GM10266 (cell line): ENCODE measurements around the gene ARF4.
A peak's percentile ranks its signal among the peaks of the same experiment; 100 is the strongest.

ENCODE experiments used
- DNase-seq: peaks from one replicate; pipeline ENCODE4 v3.0.0; 2012; ENCODE audit errors: extremely low spot score
- CTCF ChIP-seq: IDR thresholded peaks from 2 replicates; pipeline ENCODE4 v1.5.1; 2012; ENCODE audit warnings: mild to moderate bottlenecking, low read depth; ENCODE audit not compliant: control insufficient read depth, insufficient read depth; ENCODE audit errors: missing control alignments

Gene ARF4

DNA sequence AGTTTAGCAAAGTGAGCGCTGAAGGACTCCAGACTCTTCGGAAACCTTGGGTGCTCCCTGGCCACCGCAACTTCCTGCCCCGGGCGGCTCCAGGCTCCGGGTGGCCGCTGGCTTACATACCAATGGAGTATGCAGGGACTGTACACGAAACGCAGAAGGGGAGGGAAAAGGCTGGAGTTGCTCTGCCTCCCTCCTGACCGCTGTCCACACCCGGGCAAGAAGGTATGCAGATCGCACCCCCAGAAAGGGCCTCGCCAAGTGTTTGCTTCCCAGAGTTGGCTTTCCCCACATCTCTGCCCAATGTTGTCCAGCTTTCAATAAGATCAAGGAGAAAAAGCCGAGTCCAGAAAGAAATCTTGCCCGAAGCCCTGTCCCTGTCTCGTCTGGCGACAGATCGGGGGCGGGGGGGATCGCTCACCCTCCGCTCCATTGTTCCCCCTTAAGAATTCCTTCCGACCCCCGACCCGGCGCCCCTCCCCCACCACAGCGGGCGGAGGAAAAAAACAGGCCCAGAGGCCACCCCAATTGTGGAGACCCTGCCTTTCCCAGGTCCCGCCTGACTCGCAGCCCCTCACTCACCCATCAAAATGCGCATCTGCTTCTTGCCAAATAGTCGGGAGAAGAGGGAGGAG, 533 bp downstream of the ARF4 start:
- peak; percentile 31 for DNase-seq
- no peak for TF ChIP-seq CTCF

GRCh38 chr3:57594576-57594975, 2.6 kb downstream of the ARF4 start:
- no peak for TF ChIP-seq CTCF
- no peak for DNase-seq

GRCh38 chr3:57594144-57594543, 3.0 kb downstream of the ARF4 start:
- no peak for TF ChIP-seq CTCF
- no peak for DNase-seq

GRCh38 chr3:57592306-57592705, 4.8 kb downstream of the ARF4 start:
- TF ChIP-seq CTCF, result no peak
- no peak for DNase-seq

DNA sequence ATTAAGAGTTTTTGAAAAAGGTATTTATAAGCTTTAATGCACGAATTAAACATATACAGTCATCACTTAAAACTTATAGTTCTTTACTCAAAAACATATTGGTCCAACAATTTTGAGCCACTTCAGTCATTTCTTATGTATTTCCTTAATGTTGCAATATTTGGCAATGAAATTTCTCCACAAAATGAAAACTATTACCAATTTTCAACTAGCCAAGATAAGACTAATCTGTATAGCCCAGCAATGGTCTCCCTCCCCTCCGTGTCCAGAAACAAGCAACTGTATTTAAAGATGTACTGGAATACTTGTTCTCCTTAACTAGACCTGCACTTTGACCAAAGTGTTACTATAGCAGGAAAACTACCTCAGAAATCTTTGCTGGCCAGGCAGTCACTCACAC, 9.2 kb downstream of the ARF4 start:
- DNase-seq, result no peak
- TF ChIP-seq CTCF, result no peak

- TF ChIP-seq CTCF, result no peak
- DNase-seq, result no peak
These were observed 10.4 kb downstream of the ARF4 start for GRCh38 chr3:57586778-57587177.

DNA sequence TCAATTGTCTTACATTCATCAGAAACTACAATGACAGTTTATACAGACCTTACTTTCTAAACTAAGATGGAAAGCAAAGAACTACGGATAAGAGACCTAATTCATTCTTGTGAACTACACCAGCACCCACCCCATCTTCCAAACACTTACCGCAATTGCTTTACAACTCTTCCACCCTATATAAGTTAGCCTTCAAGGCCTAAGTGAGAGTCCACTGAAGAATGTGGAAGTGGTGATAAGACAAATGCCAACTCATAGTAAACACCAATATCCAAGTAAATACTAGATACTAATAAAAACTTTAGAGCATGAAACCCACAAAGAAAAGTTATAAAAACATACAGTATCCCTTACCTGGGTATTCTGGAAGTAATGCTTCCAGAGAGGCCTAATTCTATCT, 13.6 kb downstream of the ARF4 start:
- TF ChIP-seq CTCF, result no peak
- DNase-seq, result no peak
